Measurements from ENCODE around the gene SLC26A2. TPM values are rescaled to one million over a fixed set of nuclear protein-coding genes. Genes with fewer than 3 reads are reported as not detected.

SLC26A2 gene
- total and polyA plus RNA-seq, 10 of the 15 experiments (the other 5 are each of a cell fraction or from before 2014, with no cell fraction given) = 1.7 to 6.4 (median 4.2) TPM

- BruUV-seq (replicated peaks) = no TSS peak
- 98% methylated on average over 4 of the region's 4 CpGs for WGBS (ENCODE audit: insufficient coverage, insufficient replicate concordance, low lambda C conversion rate, missing lambda C conversion rate)
- no peaks in the 10 kb centered on the region for H3K27me3 ChIP-seq (replicated peaks in 1 of 2; ENCODE audit: control insufficient read depth in 2 of 2, insufficient read depth in 2 of 2, low read length in 1 of 2)
- TF ChIP-seq TBL1XR1 (IDR thresholded peaks at IDR 0.05; ENCODE audit: low read depth, low read length) (no peak), ZBED1 (IDR thresholded peaks at IDR 0.05; ENCODE audit: borderline replicate concordance) (no peak), RELB (IDR thresholded peaks at IDR 0.05; ENCODE audit: low read depth) (no peak), MYC (IDR thresholded peaks at IDR 0.05; ENCODE audit: insufficient read depth, insufficient read length, insufficient replicate concordance, low read length, severe bottlenecking) (no peak), ZBTB4 (CRISPR knock-in tag; IDR thresholded peaks at IDR 0.05) (no peak), SIN3A (IDR thresholded peaks at IDR 0.05; ENCODE audit: low read depth, low read length) (no peak), PAX5 (IDR thresholded peaks at IDR 0.05; ENCODE audit: borderline replicate concordance, low read depth, low read length) (no peak), HCFC1 (IDR thresholded peaks at IDR 0.05; ENCODE audit: low read length) (no peak)
- ChIA-PET RAD21 (ENCODE audit: unreplicated experiment) (interaction anchor here (0.6 to 1.4 kb wide), 3 partner anchors 112 to 149 kb away, joined by 3 to 5 read pairs (median 4); partner anchors contain the start of gene PDGFRB), SMC1A (ENCODE audit: uncharacterized antibody, unreplicated experiment) (interaction anchor here (0.7 to 1.6 kb wide), 7 partner anchors 10 to 175 kb away, joined by 3 to 5 read pairs (median 4); no protein-coding TSS in a partner anchor), CTCF (interaction anchor here (0.6 to 4.8 kb wide), 6 partner anchors 13 to 339 kb away, joined by 3 to 23 read pairs (median 4); no protein-coding TSS in a partner anchor), POLR2A (no interaction called here)
- peaks cover 10 to 33% of the 10 kb centered on the region in 2 experiments for H3K36me3 ChIP-seq (ENCODE audit: control insufficient read depth in 2 of 2, insufficient read depth in 2 of 2, low read length in 1 of 2)
- no peak overlapping the region for H3K4me2 ChIP-seq (ENCODE audit: control insufficient read depth, insufficient read depth)
- intact Hi-C loops (cut with micrococcal nuclease; ENCODE audit: unreplicated experiment) (no loop called here), in situ Hi-C loops (cut with MboI) (no loop called here)
- H3K9me3 ChIP-seq (replicated peaks; ENCODE audit: control insufficient read depth, insufficient read depth, low read length) = no peaks in the 10 kb centered on the region
- no peak for ATAC-seq
- H4K20me1 ChIP-seq (ENCODE audit: control insufficient read depth, insufficient read depth) = no peaks in the 10 kb centered on the region
- peaks cover 3% of the 10 kb centered on the region; the same call in 1 of the 2 replicates for H3K4me1 ChIP-seq (ENCODE audit: control insufficient read depth, insufficient read depth, low read length)
- H3K9ac ChIP-seq (ENCODE audit: control insufficient read depth, insufficient read depth, low read length) = no peak overlapping the region
- DNase-seq (ENCODE audit: low read depth, low spot score) = no peak
- no peak overlapping the region for H3K27ac ChIP-seq (ENCODE audit: control insufficient read depth, insufficient read depth)
- H3K79me2 ChIP-seq (ENCODE audit: control insufficient read depth, insufficient read depth, low read length) = peaks cover 41% of the 10 kb centered on the region
- FAIRE-seq = no peak
- H2AFZ ChIP-seq (ENCODE audit: control insufficient read depth, low read depth, low read length) = no peak overlapping the region
- no peak overlapping the region for H3K4me3 ChIP-seq
These were observed 45.8 kb downstream of the SLC26A2 start for GRCh38 chr5:150006318-150006717.
